A549 treated with CORT108297 at 1 μM for 4 hours (cell line): ENCODE measurements around the gene DYNLT3. TPM values are rescaled to one million over a fixed set of nuclear protein-coding genes. Genes with fewer than 3 reads are reported as not detected.

ENCODE experiments used
- total RNA-seq: library from RNA; stranded (reverse); fragments of 200-300 nt; extraction: Qiagen RNA extraction; gene quantifications from 5 replicates; pipeline ENCODE4 v1.2.3, GENCODE V29; 2022

Gene DYNLT3
- 13.5 to 20.4 TPM (median 18.3 TPM) in 5 replicates for total RNA-seq

GRCh38 chrX:37846934-37847732, at the start of gene DYNLT3:
DYNLT3 (minus strand) TSS chrX:37847571; CDS start chrX:37847510, 61 bp downstream.

Other genes with a start within 250 kb of the DYNLT3 start
- 0.32 to 0.47 TPM (median 0.36 TPM) in 5 replicates for gene XK, start 161.8 kb downstream of the DYNLT3 start, total RNA-seq
- 0.02 to 0.12 TPM (median 0.07 TPM) in 5 replicates for gene CYBB, start 67.5 kb downstream of the DYNLT3 start, total RNA-seq
- 0.28 to 0.37 TPM (median 0.36 TPM) in 5 replicates for gene SYTL5, start 159.0 kb upstream of the DYNLT3 start, total RNA-seq